ENCODE data around the gene ZC3HAV1L. TPM values are rescaled to one million over a fixed set of nuclear protein-coding genes. Genes with fewer than 3 reads are reported as not detected.

ZC3HAV1L gene
- total and polyA plus RNA-seq, 2 experiments from 2014 or later, result 2.0 to 11.3 TPM

DNA sequence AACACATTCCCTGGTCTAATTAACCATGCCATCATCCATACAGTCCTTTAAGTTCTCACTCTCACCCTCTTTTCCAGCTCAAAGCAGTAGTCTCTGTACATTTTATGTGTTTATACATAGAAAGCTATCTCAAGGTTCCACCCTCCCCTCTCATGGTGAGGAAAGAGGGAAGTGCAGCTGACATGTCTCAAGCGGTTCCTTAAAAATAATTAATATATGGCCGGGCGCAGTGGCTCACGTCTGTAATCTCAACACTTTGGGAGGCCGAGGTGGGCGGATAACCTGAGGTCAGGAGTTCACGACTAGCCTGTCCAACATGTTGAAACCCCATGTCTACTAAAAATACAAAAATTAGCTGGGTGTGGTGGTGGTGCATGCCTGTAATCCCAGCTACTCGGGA lies 37.0 kb upstream of the ZC3HAV1L start:
- peaks cover 6% of the 10 kb centered on the region; the same call in 2 of the 3 replicates for H3K9me3 Mint-ChIP-seq
- Histone ChIP-seq H4K20me1 (replicated peaks; ENCODE audit: insufficient read depth) (no peaks in the 10 kb centered on the region), H3K4me3 (no peak overlapping the region), H3K4me1 (ENCODE audit: insufficient read depth) (no peaks in the 10 kb centered on the region), H3K36me3 (ENCODE audit: insufficient read depth) (peaks cover 18% of the 10 kb centered on the region), H3K27ac (ENCODE audit: low read depth) (no peak overlapping the region), H3F3A (replicated peaks; ENCODE audit: low read depth) (no peaks in the 10 kb centered on the region), H3K4me2 (no peak overlapping the region), H2AFZ (no peak overlapping the region), H3K27me3 (ENCODE audit: insufficient read depth) (no peaks in the 10 kb centered on the region), H3K9me2 (ENCODE audit: insufficient read depth) (no peaks in the 10 kb centered on the region), H3K79me2 (replicated peaks; ENCODE audit: insufficient read depth) (no peaks in the 10 kb centered on the region)
- no peak overlapping the region for H3K27ac Mint-ChIP-seq
- no peak for ATAC-seq
- no peak overlapping the region for H3K4me3 Mint-ChIP-seq
- H3K36me3 Mint-ChIP-seq (ENCODE audit: low read depth), result peaks cover 73% of the 10 kb centered on the region
- peaks cover 4% of the 10 kb centered on the region for H3K27me3 Mint-ChIP-seq (ENCODE audit: insufficient read depth, low read depth, poor library complexity)
- DNase-seq (ENCODE audit: low spot score), result no peak
- no peak for TF ChIP-seq EZH2 (IDR thresholded peaks at IDR 0.05; ENCODE audit: low read depth, unreplicated experiment)
- TF ChIP-seq, protein P1, sequence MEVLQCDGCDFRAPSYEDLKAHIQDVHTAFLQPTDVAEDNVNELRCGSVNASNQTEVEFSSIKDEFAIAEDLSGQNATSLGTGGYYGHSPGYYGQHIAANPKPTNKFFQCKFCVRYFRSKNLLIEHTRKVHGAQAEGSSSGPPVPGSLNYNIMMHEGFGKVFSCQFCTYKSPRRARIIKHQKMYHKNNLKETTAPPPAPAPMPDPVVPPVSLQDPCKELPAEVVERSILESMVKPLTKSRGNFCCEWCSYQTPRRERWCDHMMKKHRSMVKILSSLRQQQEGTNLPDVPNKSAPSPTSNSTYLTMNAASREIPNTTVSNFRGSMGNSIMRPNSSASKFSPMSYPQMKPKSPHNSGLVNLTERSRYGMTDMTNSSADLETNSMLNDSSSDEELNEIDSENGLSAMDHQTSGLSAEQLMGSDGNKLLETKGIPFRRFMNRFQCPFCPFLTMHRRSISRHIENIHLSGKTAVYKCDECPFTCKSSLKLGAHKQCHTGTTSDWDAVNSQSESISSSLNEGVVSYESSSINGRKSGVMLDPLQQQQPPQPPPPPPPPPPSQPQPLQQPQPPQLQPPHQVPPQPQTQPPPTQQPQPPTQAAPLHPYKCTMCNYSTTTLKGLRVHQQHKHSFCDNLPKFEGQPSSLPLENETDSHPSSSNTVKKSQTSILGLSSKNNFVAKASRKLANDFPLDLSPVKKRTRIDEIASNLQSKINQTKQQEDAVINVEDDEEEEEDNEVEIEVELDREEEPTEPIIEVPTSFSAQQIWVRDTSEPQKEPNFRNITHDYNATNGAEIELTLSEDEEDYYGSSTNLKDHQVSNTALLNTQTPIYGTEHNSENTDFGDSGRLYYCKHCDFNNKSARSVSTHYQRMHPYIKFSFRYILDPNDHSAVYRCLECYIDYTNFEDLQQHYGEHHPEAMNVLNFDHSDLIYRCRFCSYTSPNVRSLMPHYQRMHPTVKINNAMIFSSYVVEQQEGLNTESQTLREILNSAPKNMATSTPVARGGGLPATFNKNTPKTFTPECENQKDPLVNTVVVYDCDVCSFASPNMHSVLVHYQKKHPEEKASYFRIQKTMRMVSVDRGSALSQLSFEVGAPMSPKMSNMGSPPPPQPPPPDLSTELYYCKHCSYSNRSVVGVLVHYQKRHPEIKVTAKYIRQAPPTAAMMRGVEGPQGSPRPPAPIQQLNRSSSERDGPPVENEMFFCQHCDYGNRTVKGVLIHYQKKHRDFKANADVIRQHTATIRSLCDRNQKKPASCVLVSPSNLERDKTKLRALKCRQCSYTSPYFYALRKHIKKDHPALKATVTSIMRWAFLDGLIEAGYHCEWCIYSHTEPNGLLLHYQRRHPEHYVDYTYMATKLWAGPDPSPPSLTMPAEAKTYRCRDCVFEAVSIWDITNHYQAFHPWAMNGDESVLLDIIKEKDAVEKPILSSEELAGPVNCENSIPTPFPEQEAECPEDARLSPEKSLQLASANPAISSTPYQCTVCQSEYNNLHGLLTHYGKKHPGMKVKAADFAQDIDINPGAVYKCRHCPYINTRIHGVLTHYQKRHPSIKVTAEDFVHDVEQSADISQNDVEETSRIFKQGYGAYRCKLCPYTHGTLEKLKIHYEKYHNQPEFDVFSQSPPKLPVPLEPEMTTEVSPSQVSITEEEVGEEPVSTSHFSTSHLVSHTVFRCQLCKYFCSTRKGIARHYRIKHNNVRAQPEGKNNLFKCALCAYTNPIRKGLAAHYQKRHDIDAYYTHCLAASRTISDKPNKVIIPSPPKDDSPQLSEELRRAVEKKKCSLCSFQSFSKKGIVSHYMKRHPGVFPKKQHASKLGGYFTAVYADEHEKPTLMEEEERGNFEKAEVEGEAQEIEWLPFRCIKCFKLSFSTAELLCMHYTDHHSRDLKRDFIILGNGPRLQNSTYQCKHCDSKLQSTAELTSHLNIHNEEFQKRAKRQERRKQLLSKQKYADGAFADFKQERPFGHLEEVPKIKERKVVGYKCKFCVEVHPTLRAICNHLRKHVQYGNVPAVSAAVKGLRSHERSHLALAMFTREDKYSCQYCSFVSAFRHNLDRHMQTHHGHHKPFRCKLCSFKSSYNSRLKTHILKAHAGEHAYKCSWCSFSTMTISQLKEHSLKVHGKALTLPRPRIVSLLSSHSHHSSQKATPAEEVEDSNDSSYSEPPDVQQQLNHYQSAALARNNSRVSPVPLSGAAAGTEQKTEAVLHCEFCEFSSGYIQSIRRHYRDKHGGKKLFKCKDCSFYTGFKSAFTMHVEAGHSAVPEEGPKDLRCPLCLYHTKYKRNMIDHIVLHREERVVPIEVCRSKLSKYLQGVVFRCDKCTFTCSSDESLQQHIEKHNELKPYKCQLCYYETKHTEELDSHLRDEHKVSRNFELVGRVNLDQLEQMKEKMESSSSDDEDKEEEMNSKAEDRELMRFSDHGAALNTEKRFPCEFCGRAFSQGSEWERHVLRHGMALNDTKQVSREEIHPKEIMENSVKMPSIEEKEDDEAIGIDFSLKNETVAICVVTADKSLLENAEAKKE (CRISPR knock-in tag; IDR thresholded peaks at IDR 0.05), result no peak
- no peak for TF ChIP-seq CREB1 (CRISPR knock-in tag; IDR thresholded peaks at IDR 0.05; ENCODE audit: low read depth)
- TF ChIP-seq JUNB (IDR thresholded peaks at IDR 0.05; ENCODE audit: unreplicated experiment), result no peak
- TF ChIP-seq POLR2AphosphoS5 (IDR thresholded peaks at IDR 0.05; ENCODE audit: low read depth), result no peak
- no peak for TF ChIP-seq NANOG (IDR thresholded peaks at IDR 0.05; ENCODE audit: borderline replicate concordance)
- TF ChIP-seq ZNF114 (CRISPR knock-in tag; IDR thresholded peaks at IDR 0.05), result no peak
- TF ChIP-seq ZNF331 (CRISPR knock-in tag; IDR thresholded peaks at IDR 0.05; ENCODE audit: low read depth), result no peak
- no peak for TF ChIP-seq STAT1 (IDR thresholded peaks at IDR 0.05; ENCODE audit: unreplicated experiment)
- no peak for TF ChIP-seq EZH2phosphoT487 (IDR thresholded peaks at IDR 0.05; ENCODE audit: unreplicated experiment)
- H3K4me1 Mint-ChIP-seq, result no peaks in the 10 kb centered on the region; the same call in 2 of the 3 replicates

Measured in GM23338 (cell line).